HG03342 (cell line): Measurements from ENCODE around the gene SMAP1.
A peak's percentile ranks its signal among the peaks of the same experiment; 100 is the strongest.

Experiments
- ATAC-seq: cut with Tn5 transposase; IDR thresholded peaks from one replicate; pipeline ENCODE4 v1.9.1; 2021; ENCODE audit warnings: mild to moderate bottlenecking, moderate library complexity; ENCODE audit not compliant: unreplicated experiment

Gene SMAP1

DNA sequence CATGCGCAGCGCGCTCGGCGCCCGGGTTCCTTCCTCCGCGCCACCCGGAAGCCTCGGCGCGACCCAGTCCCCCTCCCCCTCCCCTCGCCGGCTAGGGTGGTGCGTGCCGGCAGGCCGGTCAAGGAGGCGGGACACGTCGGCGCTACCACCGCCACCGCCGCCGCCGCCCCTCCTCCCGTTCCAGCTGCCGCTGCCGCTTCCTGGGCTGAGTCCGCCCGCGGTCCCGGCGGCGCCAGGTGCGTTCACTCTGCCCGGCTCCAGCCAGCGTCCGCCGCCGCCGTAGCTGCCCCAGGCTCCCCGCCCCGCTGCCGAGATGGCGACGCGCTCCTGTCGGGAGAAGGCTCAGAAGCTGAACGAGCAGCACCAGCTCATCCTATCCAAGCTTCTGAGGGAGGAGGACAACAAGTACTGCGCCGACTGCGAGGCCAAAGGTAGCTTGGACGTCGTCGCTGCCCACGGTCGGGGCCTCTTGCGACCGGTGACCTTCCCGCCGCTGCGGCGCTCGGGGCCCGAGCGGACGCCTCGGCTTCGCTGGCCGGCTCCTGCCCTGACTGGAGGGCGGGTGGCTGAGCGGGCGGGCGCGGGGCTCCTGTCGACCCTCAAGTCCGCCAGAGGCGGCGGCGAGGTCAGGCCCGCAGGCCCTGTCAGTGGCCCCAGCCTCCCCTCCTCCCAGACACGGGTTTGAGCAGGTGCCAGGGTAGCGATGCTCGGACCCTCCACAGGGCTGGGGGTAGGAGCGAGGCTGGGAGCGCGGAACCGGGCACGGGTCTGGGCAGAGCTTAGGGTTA, at the start of gene SMAP1:
SMAP1 (plus strand) TSS at position 173 of the 788 bp plus-strand sequence; CDS start at position 314, 141 bp downstream.
- peak; percentile 91 for ATAC-seq

DNA sequence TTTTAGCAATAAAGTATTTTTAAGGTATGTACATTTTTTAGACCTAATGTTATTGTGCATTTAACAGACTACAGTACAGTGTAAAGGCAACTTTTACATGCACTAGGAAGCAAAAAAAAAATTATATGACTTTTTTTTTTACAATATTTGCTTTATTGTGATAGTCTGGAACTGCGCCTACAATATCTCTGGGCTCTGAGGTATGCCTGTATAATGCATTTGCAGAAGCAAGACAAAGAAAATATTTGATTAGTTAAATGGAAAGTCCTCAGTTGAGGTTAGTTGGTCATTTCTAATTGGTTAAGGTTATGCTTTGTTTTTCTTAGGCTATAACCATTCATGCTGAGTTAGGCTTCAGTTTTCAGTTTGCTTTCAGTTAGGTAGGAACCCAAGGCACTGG, 46.9 kb upstream of the SMAP1 start:
- ATAC-seq, result no peak

DNA sequence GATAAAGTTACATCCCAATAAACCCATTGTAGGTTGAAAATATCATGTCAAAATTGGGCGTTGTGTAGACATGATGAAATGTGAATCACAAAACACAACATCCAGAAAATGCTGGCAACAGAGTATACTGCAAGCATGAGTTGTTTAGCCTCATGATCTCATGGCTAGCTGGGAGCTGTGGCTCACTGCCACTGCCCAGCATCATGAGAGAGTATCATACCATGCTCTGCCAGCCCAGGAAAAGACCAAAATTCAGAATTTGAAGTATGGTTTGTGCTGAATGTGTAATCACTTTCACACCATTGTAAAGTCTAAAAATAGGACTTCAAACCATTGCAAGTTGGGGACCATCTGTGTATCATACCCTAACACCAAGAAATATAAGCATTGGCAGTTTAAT, 45.2 kb upstream of the SMAP1 start:
- ATAC-seq, result no peak

DNA sequence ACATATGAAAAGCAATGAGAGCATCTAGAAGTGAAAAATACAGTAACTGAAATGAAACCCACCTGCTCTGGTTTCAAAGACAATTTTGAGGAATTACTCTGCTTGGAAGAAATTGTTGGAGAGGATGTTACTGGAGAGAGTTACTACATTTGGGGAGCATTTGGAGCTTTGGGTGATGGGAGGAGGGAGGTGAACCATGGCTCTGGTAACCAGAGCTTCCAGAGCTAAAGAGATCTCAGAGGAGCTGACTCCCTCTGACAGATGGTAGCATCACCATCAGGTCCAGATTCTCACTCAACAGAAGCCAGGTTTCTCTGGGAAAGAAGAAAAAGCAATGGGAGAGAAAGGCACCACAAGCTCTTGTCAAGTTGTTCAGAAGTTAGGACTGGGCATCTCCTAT, 42.2 kb upstream of the SMAP1 start:
- no peak for ATAC-seq

DNA sequence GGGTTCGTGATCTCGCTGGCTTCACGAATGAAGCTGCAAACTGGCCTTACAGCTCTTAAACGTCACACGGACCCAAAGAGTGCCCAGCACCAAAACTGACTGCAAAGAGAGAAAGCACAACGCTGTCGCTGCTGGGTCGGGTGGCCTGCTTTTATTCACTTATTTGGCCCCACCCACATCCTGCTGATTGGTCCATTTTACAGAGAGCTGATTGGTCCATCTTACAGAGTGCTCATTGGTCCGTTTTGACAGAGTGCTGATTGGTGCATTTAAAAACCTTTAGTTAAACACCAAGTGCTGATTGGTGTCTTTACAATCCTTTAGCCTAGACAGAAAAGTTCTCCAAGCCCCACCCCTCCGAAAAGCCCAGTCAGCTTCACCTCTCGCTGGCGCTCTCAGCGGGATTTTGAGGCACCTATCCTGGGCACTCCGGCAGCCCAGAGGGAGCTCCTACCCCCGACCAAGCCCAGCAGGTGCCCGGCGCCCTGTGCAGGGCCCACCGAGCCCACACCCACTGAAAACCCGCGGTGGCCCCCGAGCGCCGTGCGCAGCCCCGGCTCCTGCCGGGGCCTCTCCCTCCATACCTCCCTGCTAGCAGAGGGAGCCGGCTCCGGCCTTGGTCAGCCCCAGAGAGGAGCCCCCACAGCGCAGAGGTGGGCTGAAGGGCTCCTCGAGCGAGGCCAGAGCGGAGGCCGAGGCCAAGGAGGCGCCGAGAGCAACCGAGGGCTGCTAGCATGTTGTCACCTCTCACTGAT, 40.0 kb upstream of the SMAP1 start:
- no peak for ATAC-seq

DNA sequence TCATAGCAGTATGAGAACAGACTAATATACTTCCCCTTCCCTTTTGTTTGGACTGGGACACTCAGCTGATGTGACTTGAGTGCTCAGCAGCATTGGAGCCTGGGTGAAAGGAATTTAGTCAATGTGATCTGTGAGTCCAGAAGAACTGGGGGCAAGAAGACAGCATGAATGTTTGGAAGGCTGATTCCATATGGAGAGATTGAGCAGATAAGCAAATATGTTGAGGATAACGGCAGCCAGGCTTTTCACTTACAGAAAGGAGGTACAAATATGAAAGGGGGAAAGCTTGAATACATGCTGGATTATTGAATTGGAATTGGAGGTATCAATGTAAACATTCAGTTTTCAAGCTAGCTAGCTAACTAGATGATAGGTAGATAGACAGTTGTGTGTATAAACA, 37.8 kb upstream of the SMAP1 start:
- ATAC-seq, result no peak

DNA sequence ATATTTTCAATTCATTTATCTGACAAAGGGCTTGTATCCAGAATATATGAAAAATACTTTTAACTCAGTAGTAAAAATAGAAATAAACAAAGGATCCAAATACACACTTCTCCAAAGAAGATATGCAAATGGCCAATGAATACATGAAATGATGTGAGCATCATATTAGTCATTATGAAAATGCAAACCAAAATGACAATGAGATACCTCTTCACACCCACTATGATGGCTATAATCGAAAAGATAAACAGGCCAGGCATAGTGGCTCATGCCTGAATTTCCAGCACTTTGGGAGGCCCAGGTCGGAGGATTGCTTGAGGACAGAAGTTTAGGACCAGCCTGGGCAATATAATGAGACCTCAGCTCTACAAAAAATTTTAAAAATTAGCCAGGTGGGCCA, 33.8 kb upstream of the SMAP1 start:
- ATAC-seq, result no peak

DNA sequence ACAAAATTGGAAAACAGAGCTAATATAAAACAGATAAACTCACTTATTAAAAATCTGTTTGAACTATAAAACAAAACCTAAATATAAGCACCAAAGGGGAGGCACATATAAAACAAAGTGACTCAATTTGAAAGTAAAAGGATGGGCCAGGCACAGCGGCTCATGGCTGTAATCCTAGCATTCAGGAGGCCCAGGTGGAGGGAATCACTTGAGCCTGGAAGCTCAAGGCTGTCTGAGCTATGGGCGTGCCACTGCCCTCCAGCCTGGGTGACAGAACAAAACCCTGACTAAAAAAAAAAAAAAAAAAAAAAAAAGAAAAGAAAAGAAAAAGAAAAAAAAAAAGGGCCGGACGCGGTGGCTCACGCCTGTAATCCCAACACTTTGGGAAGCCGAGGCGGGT, 31.1 kb upstream of the SMAP1 start:
- no peak for ATAC-seq

DNA sequence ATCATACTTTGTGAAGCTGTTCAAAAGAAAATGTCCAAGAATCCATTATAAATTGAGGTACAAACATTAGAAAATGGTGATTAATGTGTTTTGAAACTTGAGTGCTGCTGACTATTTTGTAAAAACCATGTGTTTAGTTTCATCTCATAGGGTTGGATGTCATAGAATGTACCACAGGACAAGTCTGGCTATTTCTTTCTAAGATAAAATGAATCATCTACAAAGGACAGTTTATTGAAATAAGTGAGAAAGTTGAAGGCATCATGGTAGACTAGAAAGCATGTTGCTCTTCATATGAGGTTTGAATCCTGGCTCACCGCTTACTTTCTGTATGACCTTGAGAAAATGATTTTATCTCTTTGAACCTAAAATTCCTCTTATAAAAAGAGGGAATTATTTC, 29.2 kb upstream of the SMAP1 start:
- ATAC-seq, result no peak

DNA sequence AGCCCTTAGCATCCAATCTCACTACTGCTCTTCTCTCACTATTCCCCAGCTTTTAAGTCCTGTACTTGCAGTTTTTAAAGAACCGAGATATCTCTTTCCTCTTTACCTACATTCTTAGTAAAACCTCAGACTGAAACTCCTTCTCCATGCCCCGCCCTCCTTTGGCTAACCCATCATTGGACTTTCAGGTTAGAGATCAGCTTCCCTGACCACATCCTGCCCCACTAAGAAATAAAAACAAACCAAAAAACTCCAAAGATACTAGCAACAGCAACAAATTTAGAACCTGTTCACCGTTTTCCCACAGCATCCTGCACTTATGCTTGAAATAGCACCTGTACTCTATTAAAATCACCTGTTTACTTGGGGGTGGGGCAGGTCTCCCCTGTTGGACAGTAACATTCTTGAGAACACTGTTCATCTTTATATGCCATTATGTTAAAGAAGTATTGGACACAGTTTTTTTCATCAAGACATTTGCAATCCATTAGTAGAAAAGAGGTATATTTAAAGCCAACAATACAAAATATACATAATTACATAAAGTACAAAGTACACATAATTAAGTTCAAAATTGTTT, 16.3 kb upstream of the SMAP1 start:
- ATAC-seq, result peak; percentile 91

DNA sequence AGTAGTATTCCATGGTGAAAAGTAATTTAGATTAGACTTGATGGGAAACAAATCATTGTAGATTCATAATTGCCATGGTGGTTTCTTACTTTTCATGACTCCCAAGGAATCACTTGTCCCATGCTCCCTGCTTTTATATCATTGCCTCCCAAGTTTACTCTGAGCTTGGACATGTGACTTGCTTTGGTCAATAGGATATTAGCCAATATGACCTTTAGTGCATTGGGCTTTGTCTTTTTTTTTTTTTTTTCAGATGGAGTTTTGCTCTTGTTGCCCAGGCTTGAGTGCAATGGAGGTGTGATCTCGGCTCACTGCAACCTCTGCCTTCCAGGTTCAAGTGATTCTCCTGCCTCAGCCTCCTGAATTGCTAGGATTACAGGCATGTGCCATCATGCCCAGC, 15.5 kb upstream of the SMAP1 start:
- no peak for ATAC-seq

DNA sequence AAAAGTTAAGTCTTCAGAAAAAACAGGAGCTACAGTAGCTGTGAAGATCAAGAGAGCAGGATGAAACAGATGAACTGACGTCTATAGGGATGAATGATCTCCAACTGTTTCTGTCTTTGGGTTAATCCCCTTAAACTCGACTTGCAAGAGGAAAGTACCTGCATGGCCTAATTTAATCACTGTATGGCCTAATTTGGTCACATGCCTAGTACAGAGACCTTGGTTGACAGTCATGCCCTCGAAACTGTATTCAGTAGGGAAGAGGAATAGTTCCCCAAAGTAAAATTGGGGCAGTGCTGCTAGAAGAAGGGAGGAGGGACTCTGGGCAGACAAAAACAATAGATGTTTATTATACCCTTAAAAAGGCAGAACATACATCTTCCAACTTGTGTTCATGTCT, 10.0 kb upstream of the SMAP1 start:
- no peak for ATAC-seq

DNA sequence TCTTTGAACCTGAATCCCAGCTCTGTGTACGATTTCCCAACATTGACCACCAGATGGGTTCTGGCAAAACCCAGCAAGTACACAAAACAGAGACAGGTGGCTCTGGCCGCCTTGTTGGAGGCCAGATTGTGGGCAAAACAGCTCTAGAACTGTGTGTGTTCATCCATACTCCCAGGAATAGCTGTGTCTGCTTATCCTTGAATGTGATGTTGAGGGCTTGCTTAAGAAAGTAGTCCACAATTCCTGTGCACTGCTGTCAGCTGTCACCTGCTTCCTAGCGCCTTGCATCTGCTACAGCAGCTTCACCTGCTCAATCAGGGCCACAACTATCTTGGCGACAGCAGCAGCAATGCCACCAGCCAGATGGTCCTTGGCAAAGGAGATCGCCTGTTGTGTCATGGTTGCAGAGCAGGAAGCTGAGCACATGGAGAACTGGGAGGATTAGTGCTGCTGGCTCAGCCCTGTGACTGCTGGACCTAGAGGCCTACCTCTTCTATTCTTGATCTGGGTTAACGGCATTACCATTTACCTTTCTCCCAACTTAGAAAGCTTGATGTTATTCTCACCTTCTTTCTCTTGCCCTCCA, 3.7 kb upstream of the SMAP1 start:
- ATAC-seq, result no peak

DNA sequence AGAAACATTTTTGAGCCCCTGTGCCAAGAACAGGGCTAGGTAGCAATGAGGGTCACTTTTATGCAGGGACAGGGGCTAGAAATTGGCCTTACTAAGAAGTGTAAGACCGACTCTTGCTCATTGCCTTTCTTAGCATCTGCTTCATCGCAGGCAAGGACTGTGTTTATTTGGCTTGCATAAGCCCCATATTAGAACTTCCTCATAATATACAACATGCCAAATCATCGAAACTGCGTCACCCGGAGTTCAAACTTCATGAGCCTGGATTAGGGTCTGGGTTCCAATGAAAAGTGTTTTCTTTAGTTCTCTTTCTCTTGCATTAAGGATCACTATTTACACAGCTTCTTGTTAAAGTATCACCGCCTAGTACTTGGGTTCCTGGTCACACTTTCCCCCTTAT, 977 bp upstream of the SMAP1 start:
- ATAC-seq, result no peak

DNA sequence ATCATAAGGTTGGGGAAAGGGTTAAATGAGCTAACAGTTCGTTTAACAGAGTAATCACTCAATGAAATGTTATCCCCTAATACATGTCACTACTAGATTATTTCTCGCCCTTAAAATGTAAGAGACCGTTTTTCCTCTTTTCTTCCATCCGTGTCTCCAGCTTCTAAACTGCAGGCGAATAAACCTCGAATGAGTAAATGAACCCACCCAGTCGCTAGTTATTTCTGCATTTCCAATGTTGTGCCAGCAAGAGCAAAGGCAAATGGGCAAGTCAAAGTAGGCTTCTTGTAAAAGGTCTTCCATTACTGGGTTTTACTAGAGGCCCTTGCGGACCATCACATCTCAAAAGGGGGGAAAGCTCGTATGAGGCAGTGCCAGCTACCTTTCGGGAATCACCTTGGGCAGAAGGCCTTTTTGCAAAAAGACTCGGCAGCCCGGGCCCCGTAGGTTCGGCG, 400 bp upstream of the SMAP1 start:
- ATAC-seq, result peak; percentile 5

DNA sequence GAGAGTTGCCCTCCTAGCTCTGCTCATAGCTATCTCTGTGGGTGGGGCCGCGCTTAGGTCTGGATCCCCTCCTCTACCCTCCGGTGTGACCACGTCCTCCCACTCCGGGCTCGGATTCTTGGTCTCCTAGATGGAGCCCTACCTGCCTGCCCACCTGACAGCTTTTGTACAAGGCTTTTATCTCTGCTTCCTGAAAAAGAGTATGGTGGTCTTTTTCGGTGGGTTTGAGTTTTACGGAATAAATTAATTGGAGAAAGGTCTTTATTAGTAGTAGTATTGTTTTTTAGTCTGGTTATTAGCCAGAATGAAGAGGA, 773 bp downstream of the SMAP1 start:
- no peak for ATAC-seq

DNA sequence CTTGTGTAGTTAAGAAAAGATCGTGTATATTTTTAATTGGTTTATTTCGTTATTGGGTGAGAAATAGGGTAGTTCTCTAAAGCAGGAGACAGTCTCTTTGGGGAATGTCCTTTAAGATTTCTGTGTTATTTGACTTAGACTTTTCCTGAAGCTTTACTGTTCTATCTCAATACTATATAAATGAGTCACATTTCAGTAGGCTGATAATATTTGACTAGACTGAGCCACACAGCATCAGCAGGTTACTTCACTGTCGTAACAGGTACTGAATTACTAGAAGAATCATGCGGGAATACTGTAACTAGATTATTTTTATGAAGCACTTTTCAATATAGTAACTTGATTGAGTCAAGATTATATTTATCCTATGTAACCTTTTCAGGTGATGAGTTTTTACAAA, 1.4 kb downstream of the SMAP1 start:
- no peak for ATAC-seq

DNA sequence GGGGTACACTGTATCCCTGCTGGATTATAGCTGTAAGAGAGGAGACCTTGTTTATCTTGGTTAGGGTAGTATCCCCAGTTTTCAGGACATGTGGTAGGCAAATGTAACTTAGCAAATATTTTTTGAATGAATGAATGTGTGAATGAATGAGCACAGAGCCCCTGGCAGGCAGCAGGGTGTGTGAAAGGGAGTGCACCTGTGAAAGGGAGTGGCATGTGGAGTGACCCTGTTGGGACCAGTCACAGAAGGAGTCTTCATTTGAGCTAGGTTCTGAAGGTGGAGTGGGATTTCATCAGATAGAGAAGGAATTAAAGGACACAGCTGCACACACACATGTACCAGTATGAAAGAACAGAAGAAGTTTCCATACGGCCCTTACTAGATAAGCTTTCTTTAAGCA, 4.9 kb downstream of the SMAP1 start:
- no peak for ATAC-seq

DNA sequence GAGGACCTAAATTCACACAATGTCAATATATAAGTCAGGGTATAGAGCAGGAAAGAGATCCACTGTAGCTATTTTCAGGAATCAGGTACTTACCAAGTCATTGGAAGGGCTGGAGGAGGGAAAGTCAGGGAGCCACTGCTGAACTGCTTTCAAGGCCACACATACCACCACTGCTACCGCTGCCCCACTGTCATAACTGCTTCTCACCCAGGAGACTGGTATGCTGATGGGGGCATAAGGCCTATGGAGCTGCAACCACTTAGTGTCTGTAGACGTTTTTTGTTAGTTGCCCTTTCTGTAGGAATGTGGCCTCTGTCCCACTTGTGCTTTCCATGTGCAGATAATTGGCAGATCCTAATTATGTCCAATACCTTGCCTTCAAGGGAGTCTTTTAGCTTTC, 5.4 kb downstream of the SMAP1 start:
- ATAC-seq, result no peak

DNA sequence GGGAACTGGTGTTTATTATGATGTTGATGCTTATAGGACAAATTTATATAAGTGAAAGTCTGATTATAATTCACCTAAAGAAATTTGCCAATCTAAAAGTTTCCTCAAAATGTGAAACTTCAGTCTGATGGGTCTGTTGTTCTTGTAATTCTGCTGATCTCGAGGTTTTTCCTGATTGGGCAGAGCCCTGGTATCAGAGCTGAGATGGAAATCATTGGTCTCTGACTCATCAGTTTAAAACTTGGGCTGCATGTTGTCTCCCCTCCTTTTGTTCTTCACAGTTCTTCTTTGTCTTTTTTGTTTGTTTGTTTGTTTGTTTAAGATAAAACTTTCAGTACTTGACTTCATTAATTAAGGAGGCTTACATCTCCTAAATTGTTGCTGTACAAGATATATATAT, 5.9 kb downstream of the SMAP1 start:
- no peak for ATAC-seq

DNA sequence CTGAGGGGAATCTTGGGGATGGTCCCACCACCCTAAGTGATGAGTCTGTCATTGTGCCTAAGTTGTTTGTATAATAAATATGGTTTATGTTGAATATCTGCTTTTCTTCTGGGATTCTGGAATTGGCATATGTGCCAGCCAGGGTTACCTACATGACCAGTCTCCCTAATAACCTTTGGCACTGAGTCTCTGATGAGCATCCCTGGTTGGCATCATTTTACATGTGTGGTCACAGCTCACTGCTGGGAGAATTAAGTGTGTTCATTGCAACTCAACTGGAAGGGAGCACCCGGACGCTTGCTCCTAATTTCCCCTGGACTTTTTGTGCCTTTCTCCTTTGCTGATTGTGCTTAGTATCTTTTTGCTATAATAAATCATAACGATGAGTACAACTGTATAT, 8.1 kb downstream of the SMAP1 start:
- ATAC-seq, result no peak

DNA sequence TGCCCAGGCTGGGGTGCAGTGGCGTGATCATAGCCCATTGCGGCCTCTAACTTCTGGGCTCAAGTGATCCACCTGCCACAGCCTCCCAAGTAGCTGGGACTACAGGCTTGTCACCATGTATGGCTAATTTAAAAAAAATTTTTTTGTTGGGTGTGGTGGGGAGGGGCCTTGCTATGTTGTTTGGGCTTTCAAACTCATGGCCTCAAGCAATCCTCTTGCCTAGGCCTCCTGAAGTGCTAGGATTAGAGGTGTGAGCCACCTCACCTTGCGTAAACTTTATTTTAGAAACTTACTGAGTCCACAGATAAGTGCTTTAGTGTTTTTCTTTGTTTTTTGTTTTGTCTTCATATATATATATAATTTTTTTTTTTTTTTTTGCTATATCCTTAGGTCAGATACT, 9.1 kb downstream of the SMAP1 start:
- ATAC-seq, result no peak
